Liver (tissue), 3 donors: Measurements from ENCODE around the gene EFCAB11.

Experiments
- ATF3 ChIP-seq: IDR thresholded peaks from 2 replicates; pipeline ENCODE4 v1.6.1; 2016; ENCODE audit warnings: antibody characterized with exemption
- CTCF ChIP-seq: fragments of 150-350 bp; IDR thresholded peaks from 2 replicates; pipeline ENCODE4 v1.5.1; 2017; ENCODE audit warnings: improper control_type of control experiment, low read depth, low read length; ENCODE audit not compliant: missing input control
- EGR1 ChIP-seq, 2 donors: IDR thresholded peaks; 2 replicates each; pipeline ENCODE4 v1.6.1; 2016 to 2018; ENCODE audit warnings: antibody characterized with exemption in 2 of 2, low read depth in 2 of 2
- FOXA1 ChIP-seq: IDR thresholded peaks from 2 replicates; pipeline ENCODE4 v1.6.1; 2016; ENCODE audit warnings: antibody characterized with exemption
- FOXA2 ChIP-seq: IDR thresholded peaks from 2 replicates; pipeline ENCODE4 v1.6.1; 2016; ENCODE audit warnings: antibody characterized with exemption
- GABPA ChIP-seq, 2 donors: IDR thresholded peaks in 1 of 2; conservative IDR thresholded peaks in 1 of 2; 2 replicates each; pipeline ENCODE4 v1.6.1; 2016; ENCODE audit warnings: antibody characterized with exemption in 2 of 2, mild to moderate bottlenecking in 1 of 2, moderate library complexity in 1 of 2
- HNF4G ChIP-seq: IDR thresholded peaks from 2 replicates; pipeline ENCODE4 v1.6.1; 2016; ENCODE audit warnings: antibody characterized with exemption
- JUND ChIP-seq, 2 donors: IDR thresholded peaks; 2 replicates each; pipeline ENCODE4 v1.6.1; 2016; ENCODE audit warnings: antibody characterized with exemption in 2 of 2
- MAX ChIP-seq: IDR thresholded peaks from 2 replicates; pipeline ENCODE4 v1.6.1; 2016; ENCODE audit warnings: antibody characterized with exemption
- RAD21 ChIP-seq, 2 donors: IDR thresholded peaks; 2 replicates each; pipeline ENCODE4 v1.6.1; 2016; ENCODE audit warnings: antibody characterized with exemption in 2 of 2, mild to moderate bottlenecking in 2 of 2
- SP1 ChIP-seq: IDR thresholded peaks from 2 replicates; pipeline ENCODE4 v1.6.1; 2018; ENCODE audit warnings: antibody characterized with exemption, mild to moderate bottlenecking
- TAF1 ChIP-seq: conservative IDR thresholded peaks from 2 replicates; pipeline ENCODE4 v1.6.1; 2016; ENCODE audit warnings: antibody characterized with exemption, mild to moderate bottlenecking
- YY1 ChIP-seq: IDR thresholded peaks from 2 replicates; pipeline ENCODE4 v1.6.1; 2016; ENCODE audit warnings: antibody characterized with exemption, mild to moderate bottlenecking
- ZBTB33 ChIP-seq: IDR thresholded peaks from 2 replicates; pipeline ENCODE4 v1.6.1; 2016; ENCODE audit warnings: antibody characterized with exemption
- donor health status: healthy.
- donor health status: healthy.

GRCh38 chr14:89833120-89833532 lies 121.4 kb downstream of the EFCAB11 start:
- TF ChIP-seq CTCF (no peak), SP1 (no peak), GABPA (IDR thresholded peaks at IDR 0.05 in 1 of 2, conservative IDR thresholded peaks at IDR 0.05 in 1 of 2) (no peak), RAD21 (IDR thresholded peaks at IDR 0.05) (no peak), MAX (no peak), ZBTB33 (no peak), ATF3 (no peak), FOXA2 (no peak), EGR1 (IDR thresholded peaks at IDR 0.05; ENCODE audit: low read depth in 2 of 2) (no peak), JUND (IDR thresholded peaks at IDR 0.05) (no peak), TAF1 (no peak), HNF4G (no peak), YY1 (no peak), FOXA1 (no peak)
